Measurements from ENCODE around the gene GPN2.
"Not testable (repeated sequence)": the region's sequence is repeated elsewhere in the genome, so short reads cannot be mapped to it uniquely, and the experiment has no call there.

The GPN2 gene

DNA sequence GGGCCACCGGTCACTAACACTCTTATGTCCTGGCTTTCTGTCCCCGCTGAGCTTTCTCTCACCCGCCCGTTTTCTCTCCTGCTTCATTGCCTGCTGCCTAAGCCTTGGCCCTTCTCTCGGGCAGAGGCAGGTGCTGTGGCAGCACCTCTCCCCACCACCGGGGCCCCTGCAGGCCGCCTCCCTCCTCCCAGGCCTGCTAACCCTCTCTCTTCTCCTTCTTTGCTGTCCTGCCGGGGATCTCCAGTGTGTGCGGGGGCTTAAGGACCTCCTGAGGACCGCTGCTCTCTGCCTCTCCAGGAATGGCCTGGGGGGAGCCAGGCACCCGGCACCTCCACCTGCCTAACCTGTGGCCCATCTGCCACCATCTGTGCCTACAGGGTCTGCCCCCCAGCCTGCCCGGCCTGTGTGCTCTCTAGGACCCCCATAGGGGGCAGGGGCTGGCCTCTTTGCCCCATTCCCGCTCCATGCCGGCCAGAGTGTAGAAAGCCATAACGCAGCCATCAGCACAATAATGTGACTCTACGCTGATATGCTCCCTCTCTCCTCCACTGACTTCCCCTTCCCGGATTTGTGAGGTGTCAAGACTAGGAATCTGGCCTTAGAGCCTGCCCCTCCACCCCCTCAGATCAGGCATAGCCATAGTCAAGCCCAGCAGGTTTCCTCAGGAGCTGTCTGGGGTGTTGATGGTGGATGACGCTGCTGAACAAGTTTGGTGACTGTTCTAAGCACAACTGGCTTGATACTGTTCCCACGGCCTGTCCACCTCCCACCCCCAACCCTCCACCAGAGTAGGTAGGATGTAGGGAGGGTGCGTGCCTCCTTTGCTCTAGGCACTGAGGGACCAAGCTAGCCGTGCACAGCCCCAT lies 33.2 kb downstream of the GPN2 start:
- DNase-seq: no peak

DNA sequence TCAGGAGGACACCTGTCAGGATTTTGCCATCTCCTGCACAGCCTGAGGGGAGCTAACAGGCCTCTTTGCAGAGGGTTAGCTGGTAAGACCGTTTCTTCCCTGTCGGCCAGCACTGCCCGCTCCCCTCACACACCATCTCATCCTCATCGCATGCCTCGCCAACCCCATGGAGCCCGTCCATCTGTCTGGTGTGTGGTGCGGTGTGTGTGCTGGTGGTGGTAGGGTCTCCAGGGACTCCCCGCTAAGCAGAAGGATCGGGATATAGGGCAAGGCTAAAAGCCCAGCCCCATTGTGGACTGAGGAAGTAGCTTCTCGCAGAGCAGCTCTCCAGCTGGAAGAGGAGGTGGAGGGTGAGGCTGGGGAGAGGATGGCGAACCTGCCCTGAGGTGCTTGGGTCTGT lies 33.9 kb downstream of the GPN2 start:
- no peak for DNase-seq

- no peak for DNase-seq
Observed at GRCh38 chr1:26855636-26856035, 34.4 kb downstream of the GPN2 start.

GRCh38 chr1:26854906-26855305 lies 35.2 kb downstream of the GPN2 start:
- no peak for DNase-seq

DNA sequence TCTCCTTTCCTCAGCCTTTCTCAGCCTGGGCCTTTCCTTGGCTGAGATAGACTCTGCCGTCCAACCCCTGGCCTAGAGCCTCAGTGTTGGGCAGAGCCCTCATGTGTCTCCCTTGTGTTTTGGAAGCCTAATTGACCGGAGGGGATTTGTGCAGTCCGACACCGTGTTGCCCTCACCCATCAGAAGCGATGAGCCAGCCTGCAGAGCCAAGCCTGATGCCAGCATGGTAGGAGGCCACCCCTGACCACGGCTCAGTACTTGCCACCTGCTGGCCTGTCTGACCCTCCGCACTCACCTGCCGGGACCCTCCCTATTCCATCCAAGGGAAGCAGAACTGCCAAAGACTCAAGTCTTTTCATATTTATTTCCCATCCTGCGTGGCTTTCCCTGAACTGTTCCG lies 36.5 kb downstream of the GPN2 start:
- no peak for DNase-seq

DNA sequence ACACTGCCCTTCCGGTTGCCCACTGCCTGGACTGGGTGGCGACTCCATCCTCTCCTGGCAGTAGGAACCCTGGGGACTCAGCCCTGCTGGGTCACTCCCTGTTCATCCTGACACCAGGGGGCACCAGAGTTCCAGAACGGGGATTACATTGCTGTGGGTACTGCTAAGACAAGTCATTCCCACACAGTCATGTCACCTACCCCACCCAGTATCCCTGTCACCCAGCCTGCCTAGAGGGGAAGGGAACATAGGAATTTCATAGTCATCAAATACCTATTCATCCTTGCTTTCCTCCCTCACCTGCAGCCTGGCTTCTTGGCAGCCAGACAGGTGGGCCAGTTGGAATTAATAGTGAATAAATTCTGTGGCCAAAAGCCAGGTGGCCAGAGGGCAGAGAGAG lies 36.9 kb downstream of the GPN2 start:
- DNase-seq: peak; percentile 80 to 84

DNA sequence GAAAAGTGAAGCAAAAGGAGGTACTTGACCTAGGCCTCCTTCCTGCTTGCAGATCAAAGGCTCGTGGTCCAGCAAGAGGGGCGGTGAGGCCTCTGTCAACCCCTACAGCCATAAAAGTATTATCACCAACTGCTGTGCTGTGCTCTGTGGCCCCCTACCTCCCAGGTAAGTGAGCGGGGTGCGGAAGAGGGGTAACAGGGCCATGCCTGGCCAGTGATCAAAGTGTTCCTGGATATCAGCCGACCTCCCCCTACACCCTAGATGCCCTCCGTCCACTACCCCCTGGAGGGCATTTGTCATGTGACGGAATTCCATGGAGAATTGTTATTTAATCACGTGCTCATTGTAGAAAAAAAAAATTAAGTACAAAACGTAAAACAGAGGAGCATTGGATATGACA lies 37.4 kb downstream of the GPN2 start:
- no peak for DNase-seq

DNA sequence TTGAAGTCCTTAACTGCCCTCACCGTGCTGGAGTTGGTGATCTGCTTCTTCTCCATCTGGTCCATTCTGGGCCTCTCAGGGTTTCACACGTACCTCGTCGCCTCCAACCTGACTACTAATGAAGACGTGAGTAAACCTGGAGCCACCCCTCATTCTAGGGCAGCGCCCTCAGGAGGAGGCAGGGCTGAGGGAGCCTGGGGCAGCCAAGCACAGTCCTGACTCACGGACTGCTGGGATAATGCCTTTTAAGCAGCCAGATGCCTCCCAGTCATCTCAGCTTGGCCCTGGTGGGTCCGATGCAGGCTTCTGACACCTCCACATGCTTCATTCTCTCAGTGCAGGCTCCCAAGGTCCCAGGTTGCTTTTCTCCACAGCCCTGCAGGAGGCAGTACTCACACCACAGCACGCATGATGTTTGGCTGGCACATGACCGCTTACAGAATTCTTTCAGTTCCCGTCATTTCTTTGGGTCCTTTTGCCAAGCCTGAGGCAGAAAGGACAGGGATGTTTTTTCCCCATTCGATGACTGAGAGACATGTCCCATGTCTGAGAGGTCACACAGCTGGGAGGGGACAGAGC lies 38.9 kb downstream of the GPN2 start:
- no peak for DNase-seq

DNA sequence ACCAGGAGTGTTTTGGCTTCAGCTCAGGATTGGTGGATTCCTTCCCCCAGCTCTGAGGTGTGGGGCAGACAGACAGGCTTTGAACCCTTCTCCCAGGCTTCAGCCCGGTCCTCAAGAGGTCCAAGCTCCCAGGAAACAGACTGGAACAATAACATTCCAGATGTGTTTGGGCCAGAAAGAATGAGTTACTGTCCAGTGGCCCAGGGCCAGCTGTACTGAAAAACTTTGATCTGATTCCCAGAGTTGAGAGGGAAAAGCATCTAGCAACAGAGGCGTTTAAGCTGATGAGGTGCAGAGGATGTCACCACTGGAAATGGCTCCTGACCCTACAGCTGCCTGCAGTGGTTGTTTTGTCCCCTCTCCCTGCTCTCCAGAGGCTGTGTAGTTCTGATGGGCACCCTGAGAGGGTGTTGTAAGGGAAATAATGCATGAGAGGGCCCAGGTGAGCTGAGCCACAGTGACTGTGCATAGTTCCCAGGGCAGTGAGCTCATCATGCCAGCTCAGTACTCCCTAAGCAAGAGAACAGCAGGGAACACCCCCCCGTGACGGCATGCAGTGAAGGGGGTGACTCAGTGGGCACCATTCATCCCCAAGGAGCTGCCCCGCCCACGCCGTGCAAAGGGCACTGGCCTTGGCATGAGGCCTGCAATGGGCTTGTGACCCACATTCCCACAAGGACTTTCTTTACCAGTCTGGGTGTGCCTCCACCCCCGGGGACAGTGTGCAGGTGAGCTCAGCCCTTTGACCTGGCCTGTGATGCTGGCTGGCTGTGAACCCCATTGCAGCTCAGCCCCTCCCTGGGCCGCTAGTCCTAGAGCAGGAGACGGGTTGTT lies 40.9 kb downstream of the GPN2 start:
- DNase-seq: no peak

GRCh38 chr1:26848499-26848898 lies 41.6 kb downstream of the GPN2 start:
- DNase-seq: no peak

GRCh38 chr1:26847826-26848225 lies 42.3 kb downstream of the GPN2 start:
- DNase-seq: not testable (repeated sequence)

GRCh38 chr1:26844424-26845196 lies 45.5 kb downstream of the GPN2 start:
- DNase-seq: no peak

DNA sequence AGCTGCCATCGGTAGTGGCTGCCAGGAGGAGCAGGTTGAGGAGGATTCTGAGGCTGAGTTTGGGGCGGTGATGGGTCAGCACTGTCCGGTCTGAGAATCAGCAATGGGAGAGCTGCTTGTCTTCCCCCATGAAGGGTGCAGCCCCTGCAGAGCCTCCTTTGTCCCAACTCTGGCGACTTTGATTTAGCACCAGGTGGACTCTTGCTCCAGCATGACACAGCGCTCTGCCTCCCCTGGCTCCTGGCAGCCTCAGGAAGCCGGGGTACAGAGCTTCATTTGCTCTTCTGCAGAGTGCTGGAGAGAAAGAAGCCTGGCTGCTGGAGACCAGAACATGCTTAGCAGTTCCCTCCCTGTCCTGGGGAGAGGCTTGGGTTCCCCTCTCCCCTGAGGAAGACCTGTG lies 50.3 kb downstream of the GPN2 start:
- no peak for DNase-seq

GRCh38 chr1:26839339-26839722 lies 50.8 kb downstream of the GPN2 start:
- no peak for DNase-seq

DNA sequence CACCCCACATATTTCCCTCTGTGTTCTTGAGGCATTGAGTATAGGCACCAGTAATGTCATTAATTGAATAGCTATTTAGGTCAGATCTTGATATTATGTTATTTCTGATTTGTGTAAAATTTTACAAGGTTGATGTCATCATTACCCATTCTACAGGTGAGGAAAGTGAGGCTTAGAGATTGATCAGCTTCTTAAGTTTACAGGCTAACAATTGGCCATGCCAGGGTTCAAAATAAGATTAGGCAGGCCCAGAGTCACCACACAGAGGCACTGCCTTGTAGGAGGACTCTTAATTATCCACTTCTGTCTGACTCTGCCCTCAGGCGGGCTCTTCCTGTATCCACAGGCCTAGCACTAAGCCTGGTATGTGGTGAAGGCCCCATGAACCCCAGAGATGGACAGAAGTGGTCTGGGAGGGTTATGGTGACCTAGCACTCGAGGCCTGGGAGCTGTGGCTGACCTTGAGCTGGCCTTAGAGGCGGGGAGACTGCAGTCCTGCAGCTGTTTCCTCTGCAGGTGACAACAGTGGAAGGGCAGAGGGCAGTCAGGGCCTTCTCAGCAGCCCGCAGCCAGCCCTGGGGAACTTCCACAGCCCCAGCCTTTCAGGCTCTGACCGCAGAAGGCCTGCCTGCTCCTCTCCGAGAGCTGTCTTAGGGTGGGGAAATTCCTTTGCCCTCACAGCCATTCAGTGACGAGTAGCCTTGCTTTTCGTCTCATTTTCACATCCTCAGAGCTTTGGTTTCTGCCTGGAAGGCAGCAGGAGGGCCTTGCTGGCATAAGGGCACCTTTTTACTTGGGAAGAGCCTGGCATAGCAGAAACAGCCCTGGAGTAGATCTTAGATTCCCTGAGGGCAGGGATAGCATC lies 51.4 kb downstream of the GPN2 start:
- DNase-seq: peak; percentile 52 to 56

GRCh38 chr1:26837665-26838064 lies 52.4 kb downstream of the GPN2 start:
- not testable (repeated sequence) for DNase-seq

DNA sequence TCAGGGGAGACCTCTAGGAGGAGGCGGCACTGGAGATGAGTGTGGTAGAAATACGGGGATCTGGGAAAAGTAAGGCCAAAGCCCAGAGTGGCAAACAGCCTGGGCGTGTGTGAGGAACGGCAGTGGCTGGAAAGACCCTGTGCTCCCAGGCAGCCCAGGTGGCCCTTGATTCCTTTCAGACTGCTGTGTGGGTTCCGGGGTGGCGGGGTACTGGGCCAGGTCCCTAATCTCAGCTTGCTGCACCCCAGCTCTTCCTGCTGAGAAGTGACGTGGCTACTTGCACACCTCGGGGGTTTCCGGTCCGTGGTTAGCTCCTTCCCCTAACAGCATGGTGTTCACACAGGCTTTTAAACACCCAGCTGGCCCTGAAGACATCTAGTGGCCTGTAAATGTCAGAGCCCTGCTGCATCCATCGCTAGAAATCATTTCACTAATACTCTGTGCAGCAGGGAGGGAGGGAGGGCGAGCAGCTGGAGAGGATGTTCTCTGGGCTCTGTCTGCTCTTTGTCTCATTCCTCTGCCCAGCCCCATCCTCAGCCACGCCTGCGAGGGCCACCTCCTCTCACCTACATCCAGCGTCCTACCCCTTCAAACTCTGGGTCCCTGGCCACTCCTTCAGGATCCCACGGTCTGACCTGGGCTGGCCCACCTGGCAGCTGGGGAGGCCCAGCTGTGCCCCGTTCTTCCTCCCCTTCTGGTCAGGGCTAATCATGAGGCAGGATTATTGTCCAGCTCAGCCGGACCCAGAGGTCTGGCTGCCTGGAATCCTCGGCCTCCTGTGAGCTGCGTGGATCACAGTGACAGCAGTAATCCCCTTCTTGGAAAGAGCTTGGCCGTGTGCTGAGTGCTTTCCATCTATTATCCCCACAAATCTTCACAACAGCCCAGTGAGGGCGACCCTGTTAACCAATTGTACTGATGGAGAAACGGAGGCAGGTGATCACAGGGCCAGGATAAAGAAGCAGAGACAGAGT lies 56.4 kb downstream of the GPN2 start:
- DNase-seq: peak; percentile 81 to 87

GRCh38 chr1:26832249-26832960 lies 57.7 kb downstream of the GPN2 start:
- no peak for DNase-seq

DNA sequence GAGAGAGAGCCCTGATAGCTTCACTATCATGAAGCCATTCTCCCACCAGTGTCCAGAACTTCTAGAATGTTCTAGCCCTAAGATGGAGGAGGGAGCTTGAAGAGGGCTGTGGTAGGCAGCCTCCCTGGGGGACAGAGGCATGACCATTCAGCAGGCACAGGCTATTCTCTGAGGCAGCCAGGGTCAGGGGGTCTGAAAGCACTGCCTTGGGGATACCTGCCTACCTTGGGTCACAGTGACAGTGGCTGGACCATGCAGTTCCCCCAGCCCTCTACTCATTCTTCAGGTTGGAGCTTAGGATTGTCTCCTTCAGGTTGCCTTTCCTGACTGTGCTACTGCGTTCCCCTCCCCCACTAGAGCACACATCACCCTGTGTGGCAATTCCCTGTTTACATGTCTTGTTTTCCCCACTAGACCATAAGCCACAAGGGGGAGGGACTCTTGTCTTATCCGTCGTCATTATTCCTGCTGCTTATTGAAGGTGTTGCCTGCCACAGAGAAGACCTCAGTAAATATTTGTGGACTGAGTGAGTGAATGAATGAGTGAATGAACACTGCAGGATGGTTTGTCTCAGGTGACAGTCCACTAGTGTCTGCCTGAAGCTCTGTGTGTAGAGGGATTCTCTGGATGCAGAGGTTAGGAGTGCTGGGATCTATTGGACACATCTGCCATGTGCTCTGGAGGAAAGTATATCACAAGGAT lies 58.4 kb downstream of the GPN2 start:
- no peak for DNase-seq
